Measurements from ENCODE around the gene MBD3L2B. TPM values are rescaled to one million over a fixed set of nuclear protein-coding genes. Genes with fewer than 3 reads are reported as not detected.
"Not testable (repeated sequence)": the region's sequence is repeated elsewhere in the genome, so short reads cannot be mapped to it uniquely, and the experiment has no call there.

Gene MBD3L2B
- polyA plus RNA-seq, 1 donor (not counting 4 experiments of a cell fraction or from before 2014, with no cell fraction given), result not detected

DNA sequence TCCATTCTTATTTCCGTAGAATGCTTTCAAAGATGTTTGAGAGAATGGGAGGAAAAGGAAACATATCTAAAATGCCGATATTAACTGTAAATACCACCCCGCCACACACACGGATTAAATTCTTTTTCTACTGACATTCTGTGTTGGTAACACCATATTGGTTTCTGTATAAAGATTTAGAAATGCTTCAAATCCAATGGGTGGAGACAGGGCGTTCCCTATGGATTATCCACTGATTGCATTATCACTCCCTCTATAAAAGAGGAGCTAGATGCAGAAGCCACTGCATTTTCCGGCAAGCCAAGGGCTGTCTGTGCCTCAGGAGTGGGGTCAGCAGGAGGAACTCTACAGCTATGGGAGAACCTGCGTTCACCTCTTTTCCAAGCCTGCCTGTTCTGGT is 27.8 kb upstream of the MBD3L2B start, which contains the start of gene MBD3L2:
Gene MBD3L2, plus strand, starts transcription at position 301 of the 400 bp plus-strand sequence. Its CDS starts 53 bp downstream, at position 354.
- H3K36me3 ChIP-seq (ENCODE audit: control insufficient read depth in 2 of 2, extremely low read depth in 1 of 2, insufficient read depth in 2 of 2, low read length in 2 of 2); H3K9me1 ChIP-seq (ENCODE audit: control insufficient read depth, extremely low read depth, insufficient read depth, low read length); H4K20me1 ChIP-seq (ENCODE audit: control insufficient read depth, extremely low read depth, insufficient read depth, low read length); H2AFZ ChIP-seq (ENCODE audit: control insufficient read depth, low read length); dilution Hi-C loops (cut with MboI; ENCODE audit: extremely low pct_ligation_motif_present, low sequenced_read_pairs); H3K79me2 ChIP-seq (ENCODE audit: control insufficient read depth, insufficient read depth, low read length); FAIRE-seq; H3K9ac ChIP-seq (ENCODE audit: control insufficient read depth, extremely low read depth, insufficient read depth, low read length); DNase-seq (ENCODE audit: low read depth, low spot score); H3K27me3 ChIP-seq (ENCODE audit: control insufficient read depth, extremely low read depth, insufficient read depth, low read length); H3K4me2 ChIP-seq (ENCODE audit: control insufficient read depth, extremely low read depth, insufficient read depth, low read depth, low read length); H3K9me3 ChIP-seq (ENCODE audit: control insufficient read depth, low read depth, low read length); H3K27ac ChIP-seq (ENCODE audit: control insufficient read depth, insufficient read depth, low read length); H3K4me3 ChIP-seq (ENCODE audit: control insufficient read depth in 2 of 3, extremely low read depth in 1 of 3, insufficient read depth in 2 of 3, low read depth in 1 of 3, low read length in 3 of 3); H3K4me1 ChIP-seq (ENCODE audit: control insufficient read depth, extremely low read depth, insufficient read depth, low read length): not testable (repeated sequence)

DNA sequence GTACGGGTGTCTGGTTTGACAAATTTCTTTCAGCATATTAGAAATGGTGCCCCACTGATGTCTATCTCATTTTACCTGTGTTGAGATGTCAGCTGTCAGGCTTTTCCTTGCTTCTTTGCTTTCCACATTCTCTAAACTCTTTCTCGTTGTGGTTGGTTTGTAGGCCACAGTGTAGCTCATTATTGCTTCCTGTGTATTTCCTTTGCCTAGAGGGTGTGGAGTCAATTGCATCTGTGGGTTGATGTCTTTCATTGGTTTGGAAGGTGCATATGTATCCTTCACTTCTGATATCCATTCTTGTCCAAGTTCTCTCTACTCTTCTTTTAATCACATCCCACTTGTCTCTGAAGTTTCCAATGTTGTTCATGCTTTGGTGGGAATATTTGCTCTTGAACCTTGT is 20.3 kb upstream of the MBD3L2B start:
- H3K9me3 ChIP-seq (ENCODE audit: control insufficient read depth, low read depth, low read length); H3K9me1 ChIP-seq (ENCODE audit: control insufficient read depth, extremely low read depth, insufficient read depth, low read length); H3K36me3 ChIP-seq (ENCODE audit: control insufficient read depth in 2 of 2, extremely low read depth in 1 of 2, insufficient read depth in 2 of 2, low read length in 2 of 2); H4K20me1 ChIP-seq (ENCODE audit: control insufficient read depth, extremely low read depth, insufficient read depth, low read length); H3K4me1 ChIP-seq (ENCODE audit: control insufficient read depth, extremely low read depth, insufficient read depth, low read length); FAIRE-seq; DNase-seq (ENCODE audit: low read depth, low spot score); H2AFZ ChIP-seq (ENCODE audit: control insufficient read depth, low read length); H3K4me3 ChIP-seq (ENCODE audit: control insufficient read depth in 2 of 3, extremely low read depth in 1 of 3, insufficient read depth in 2 of 3, low read depth in 1 of 3, low read length in 3 of 3); dilution Hi-C loops (cut with MboI; ENCODE audit: extremely low pct_ligation_motif_present, low sequenced_read_pairs); H3K4me2 ChIP-seq (ENCODE audit: control insufficient read depth, extremely low read depth, insufficient read depth, low read depth, low read length); H3K9ac ChIP-seq (ENCODE audit: control insufficient read depth, extremely low read depth, insufficient read depth, low read length); H3K27ac ChIP-seq (ENCODE audit: control insufficient read depth, insufficient read depth, low read length); H3K79me2 ChIP-seq (ENCODE audit: control insufficient read depth, insufficient read depth, low read length); H3K27me3 ChIP-seq (ENCODE audit: control insufficient read depth, extremely low read depth, insufficient read depth, low read length): not testable (repeated sequence)

DNA sequence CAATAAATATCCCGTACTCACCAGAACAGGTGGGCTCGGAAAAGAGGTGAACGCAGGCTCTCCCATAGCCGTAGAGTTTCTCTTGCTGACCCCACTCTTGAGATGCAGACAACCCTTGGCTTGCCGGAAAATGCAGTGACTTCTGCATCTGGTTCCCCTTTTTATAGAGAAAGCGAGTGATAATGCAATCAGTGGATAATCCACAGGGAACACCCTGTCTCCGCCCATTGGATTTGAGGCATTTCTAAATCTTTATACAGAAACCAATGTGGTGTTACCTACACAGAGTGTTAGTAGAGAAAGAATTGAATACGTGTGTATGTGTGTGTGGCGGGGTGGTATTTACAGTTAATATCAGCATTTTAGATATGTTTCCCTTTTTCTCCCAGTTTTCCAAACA is 18.8 kb upstream of the MBD3L2B start, which contains the start of gene MBD3L4:
Gene MBD3L4, minus strand, starts transcription at position 101 of the 400 bp plus-strand sequence. Its CDS starts 35 bp downstream, at position 66.
- not testable (repeated sequence) for DNase-seq (ENCODE audit: low read depth, low spot score); FAIRE-seq

DNA sequence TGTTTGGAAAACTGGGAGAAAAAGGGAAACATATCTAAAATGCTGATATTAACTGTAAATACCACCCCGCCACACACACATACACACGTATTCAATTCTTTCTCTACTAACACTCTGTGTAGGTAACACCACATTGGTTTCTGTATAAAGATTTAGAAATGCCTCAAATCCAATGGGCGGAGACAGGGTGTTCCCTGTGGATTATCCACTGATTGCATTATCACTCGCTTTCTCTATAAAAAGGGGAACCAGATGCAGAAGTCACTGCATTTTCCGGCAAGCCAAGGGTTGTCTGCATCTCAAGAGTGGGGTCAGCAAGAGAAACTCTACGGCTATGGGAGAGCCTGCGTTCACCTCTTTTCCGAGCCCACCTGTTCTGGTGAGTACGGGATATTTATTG is 9.0 kb upstream of the MBD3L2B start, which contains the start of gene MBD3L5:
Gene MBD3L5, plus strand, starts transcription at position 301 of the 400 bp plus-strand sequence. Its CDS starts 34 bp downstream, at position 335.
- DNase-seq (ENCODE audit: low read depth, low spot score); H4K20me1 ChIP-seq (ENCODE audit: control insufficient read depth, extremely low read depth, insufficient read depth, low read length); H2AFZ ChIP-seq (ENCODE audit: control insufficient read depth, low read length); H3K27ac ChIP-seq (ENCODE audit: control insufficient read depth, insufficient read depth, low read length); H3K36me3 ChIP-seq (ENCODE audit: control insufficient read depth in 2 of 2, extremely low read depth in 1 of 2, insufficient read depth in 2 of 2, low read length in 2 of 2); FAIRE-seq; H3K4me2 ChIP-seq (ENCODE audit: control insufficient read depth, extremely low read depth, insufficient read depth, low read depth, low read length); H3K4me3 ChIP-seq (ENCODE audit: control insufficient read depth in 2 of 3, extremely low read depth in 1 of 3, insufficient read depth in 2 of 3, low read depth in 1 of 3, low read length in 3 of 3); H3K9me3 ChIP-seq (ENCODE audit: control insufficient read depth, low read depth, low read length); H3K27me3 ChIP-seq (ENCODE audit: control insufficient read depth, extremely low read depth, insufficient read depth, low read length); H3K79me2 ChIP-seq (ENCODE audit: control insufficient read depth, insufficient read depth, low read length); H3K9me1 ChIP-seq (ENCODE audit: control insufficient read depth, extremely low read depth, insufficient read depth, low read length); H3K4me1 ChIP-seq (ENCODE audit: control insufficient read depth, extremely low read depth, insufficient read depth, low read length); dilution Hi-C loops (cut with MboI; ENCODE audit: extremely low pct_ligation_motif_present, low sequenced_read_pairs); H3K9ac ChIP-seq (ENCODE audit: control insufficient read depth, extremely low read depth, insufficient read depth, low read length): not testable (repeated sequence)

More for the DNA sequence above, 18.8 kb upstream of the MBD3L2B start, which contains the start of gene MBD3L4:
- H3K36me3 ChIP-seq (ENCODE audit: control insufficient read depth in 2 of 2, extremely low read depth in 1 of 2, insufficient read depth in 2 of 2, low read length in 2 of 2); H3K9me3 ChIP-seq (ENCODE audit: control insufficient read depth, low read depth, low read length); H3K4me3 ChIP-seq (ENCODE audit: control insufficient read depth in 2 of 3, extremely low read depth in 1 of 3, insufficient read depth in 2 of 3, low read depth in 1 of 3, low read length in 3 of 3); H3K9ac ChIP-seq (ENCODE audit: control insufficient read depth, extremely low read depth, insufficient read depth, low read length); H2AFZ ChIP-seq (ENCODE audit: control insufficient read depth, low read length); H3K9me1 ChIP-seq (ENCODE audit: control insufficient read depth, extremely low read depth, insufficient read depth, low read length); H4K20me1 ChIP-seq (ENCODE audit: control insufficient read depth, extremely low read depth, insufficient read depth, low read length); dilution Hi-C loops (cut with MboI; ENCODE audit: extremely low pct_ligation_motif_present, low sequenced_read_pairs); H3K4me1 ChIP-seq (ENCODE audit: control insufficient read depth, extremely low read depth, insufficient read depth, low read length); H3K4me2 ChIP-seq (ENCODE audit: control insufficient read depth, extremely low read depth, insufficient read depth, low read depth, low read length); H3K27me3 ChIP-seq (ENCODE audit: control insufficient read depth, extremely low read depth, insufficient read depth, low read length); H3K27ac ChIP-seq (ENCODE audit: control insufficient read depth, insufficient read depth, low read length); H3K79me2 ChIP-seq (ENCODE audit: control insufficient read depth, insufficient read depth, low read length): not testable (repeated sequence)

DNA sequence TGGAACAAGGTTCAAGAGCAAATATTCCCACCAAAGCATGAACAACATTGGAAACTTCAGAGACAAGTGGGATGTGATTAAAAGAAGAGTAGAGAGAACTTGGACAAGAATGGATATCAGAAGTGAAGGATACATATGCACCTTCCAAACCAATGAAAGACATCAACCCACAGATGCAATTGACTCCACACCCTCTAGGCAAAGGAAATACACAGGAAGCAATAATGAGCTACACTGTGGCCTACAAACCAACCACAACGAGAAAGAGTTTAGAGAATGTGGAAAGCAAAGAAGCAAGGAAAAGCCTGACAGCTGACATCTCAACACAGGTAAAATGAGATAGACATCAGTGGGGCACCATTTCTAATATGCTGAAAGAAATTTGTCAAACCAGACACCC is 7.6 kb upstream of the MBD3L2B start:
- H3K4me3 ChIP-seq (ENCODE audit: control insufficient read depth in 2 of 3, extremely low read depth in 1 of 3, insufficient read depth in 2 of 3, low read depth in 1 of 3, low read length in 3 of 3); H3K27me3 ChIP-seq (ENCODE audit: control insufficient read depth, extremely low read depth, insufficient read depth, low read length); H3K27ac ChIP-seq (ENCODE audit: control insufficient read depth, insufficient read depth, low read length); H3K9me1 ChIP-seq (ENCODE audit: control insufficient read depth, extremely low read depth, insufficient read depth, low read length); H3K9me3 ChIP-seq (ENCODE audit: control insufficient read depth, low read depth, low read length); H4K20me1 ChIP-seq (ENCODE audit: control insufficient read depth, extremely low read depth, insufficient read depth, low read length); H3K36me3 ChIP-seq (ENCODE audit: control insufficient read depth in 2 of 2, extremely low read depth in 1 of 2, insufficient read depth in 2 of 2, low read length in 2 of 2); H2AFZ ChIP-seq (ENCODE audit: control insufficient read depth, low read length); H3K79me2 ChIP-seq (ENCODE audit: control insufficient read depth, insufficient read depth, low read length); DNase-seq (ENCODE audit: low read depth, low spot score); H3K9ac ChIP-seq (ENCODE audit: control insufficient read depth, extremely low read depth, insufficient read depth, low read length); FAIRE-seq; dilution Hi-C loops (cut with MboI; ENCODE audit: extremely low pct_ligation_motif_present, low sequenced_read_pairs); H3K4me1 ChIP-seq (ENCODE audit: control insufficient read depth, extremely low read depth, insufficient read depth, low read length); H3K4me2 ChIP-seq (ENCODE audit: control insufficient read depth, extremely low read depth, insufficient read depth, low read depth, low read length): not testable (repeated sequence)

All from keratinocyte (primary cell).